Measurements from ENCODE around the gene LSS.

LSS gene

DNA sequence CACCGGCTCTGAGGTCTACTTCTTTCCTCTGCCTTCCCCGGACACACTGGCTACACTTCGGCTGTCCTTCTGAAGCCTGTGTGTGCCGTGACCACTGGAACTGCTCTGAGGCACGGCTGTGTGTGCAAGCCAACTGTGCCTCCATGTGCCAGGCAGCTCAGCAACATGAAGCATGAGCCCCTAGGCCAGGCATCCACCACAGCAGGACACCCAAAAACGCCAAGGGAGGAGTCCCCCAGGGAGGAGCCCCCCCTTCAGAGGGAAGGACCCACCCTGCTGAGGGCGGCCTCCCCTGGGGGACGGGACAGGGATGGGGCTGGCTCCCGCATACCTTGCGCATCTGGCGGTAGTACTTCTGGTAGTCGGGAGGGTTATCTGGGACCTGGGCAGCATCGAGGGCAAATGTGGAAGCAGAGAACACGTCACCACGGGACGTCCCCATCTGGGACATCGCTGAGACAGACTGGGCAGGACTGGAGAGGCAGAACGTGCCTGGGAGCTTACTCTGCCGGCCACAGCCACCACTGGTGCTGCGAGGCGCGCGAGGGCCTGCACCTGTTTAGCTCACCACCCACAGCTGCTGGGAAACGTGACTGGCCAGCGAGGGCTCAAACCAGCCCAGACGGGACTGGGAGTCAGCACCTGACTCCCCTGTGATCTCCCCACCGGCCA is 20.5 kb downstream of the LSS start:
- DNase-seq, result no peak
- peaks cover 69% of the 10 kb centered on the region for H3K36me3 ChIP-seq (replicated peaks)
- TF ChIP-seq, protein P1, sequence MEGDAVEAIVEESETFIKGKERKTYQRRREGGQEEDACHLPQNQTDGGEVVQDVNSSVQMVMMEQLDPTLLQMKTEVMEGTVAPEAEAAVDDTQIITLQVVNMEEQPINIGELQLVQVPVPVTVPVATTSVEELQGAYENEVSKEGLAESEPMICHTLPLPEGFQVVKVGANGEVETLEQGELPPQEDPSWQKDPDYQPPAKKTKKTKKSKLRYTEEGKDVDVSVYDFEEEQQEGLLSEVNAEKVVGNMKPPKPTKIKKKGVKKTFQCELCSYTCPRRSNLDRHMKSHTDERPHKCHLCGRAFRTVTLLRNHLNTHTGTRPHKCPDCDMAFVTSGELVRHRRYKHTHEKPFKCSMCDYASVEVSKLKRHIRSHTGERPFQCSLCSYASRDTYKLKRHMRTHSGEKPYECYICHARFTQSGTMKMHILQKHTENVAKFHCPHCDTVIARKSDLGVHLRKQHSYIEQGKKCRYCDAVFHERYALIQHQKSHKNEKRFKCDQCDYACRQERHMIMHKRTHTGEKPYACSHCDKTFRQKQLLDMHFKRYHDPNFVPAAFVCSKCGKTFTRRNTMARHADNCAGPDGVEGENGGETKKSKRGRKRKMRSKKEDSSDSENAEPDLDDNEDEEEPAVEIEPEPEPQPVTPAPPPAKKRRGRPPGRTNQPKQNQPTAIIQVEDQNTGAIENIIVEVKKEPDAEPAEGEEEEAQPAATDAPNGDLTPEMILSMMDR (IDR thresholded peaks at IDR 0.05; ENCODE audit: low read depth, low read length, missing control alignments), result no peak

DNA sequence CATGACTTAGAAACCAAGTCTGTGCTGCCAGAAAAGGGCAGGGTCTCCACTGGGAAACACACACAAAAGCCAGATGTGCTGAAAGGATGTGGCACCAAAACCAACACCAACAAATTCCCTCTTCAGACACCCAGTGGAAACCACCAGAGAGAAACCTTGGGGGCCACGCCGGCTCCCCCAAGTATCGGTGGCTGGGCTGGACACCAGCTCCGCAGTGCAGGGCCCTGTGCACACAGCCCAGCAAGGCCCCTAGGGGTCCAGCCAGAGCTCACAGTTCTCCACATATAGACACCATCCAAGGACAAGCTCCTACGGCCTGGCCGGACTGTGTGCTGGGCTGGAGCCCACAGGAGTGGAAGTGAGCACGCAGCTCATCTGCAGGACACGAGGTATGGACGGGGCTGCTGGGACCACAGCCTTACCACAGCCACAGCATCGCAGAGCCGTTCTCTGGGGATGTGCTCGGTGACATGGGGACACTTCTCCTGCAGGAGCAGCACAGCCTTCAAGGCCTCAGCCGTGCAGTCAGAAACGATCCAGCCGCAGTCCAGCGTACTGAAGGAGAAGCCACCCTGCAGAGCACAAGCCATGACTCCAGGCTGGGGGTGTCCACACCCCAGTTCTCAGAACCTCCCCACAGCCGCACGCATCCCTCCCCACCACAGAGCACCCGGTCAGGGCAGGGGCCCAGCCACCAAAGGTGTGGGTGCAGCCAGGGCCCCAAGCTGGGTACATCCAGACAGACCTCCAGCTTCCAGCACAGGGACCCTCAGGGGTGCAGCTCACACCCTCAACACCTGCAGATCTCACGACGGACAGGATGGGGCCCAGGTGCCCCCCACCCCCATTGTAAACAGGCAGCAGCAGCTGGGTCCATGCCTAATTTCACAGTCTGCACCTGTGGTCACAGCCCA is 21.3 kb downstream of the LSS start:
- Histone ChIP-seq H3K4me3 (ENCODE audit: low read depth, low read length) (no peak overlapping the region), H3K36me3 (replicated peaks) (peaks cover 64% of the 10 kb centered on the region)
- in situ Hi-C loops (cut with HindIII; ENCODE audit: low pct_ligation_motif_present, low sequenced_read_pairs), result no loop called here

More for the DNA sequence above, 20.5 kb downstream of the LSS start:
- in situ Hi-C loops (cut with HindIII; ENCODE audit: low pct_ligation_motif_present, low sequenced_read_pairs), result no loop called here
- H3K4me3 ChIP-seq (ENCODE audit: low read depth, low read length), result no peak overlapping the region
- H3K27me3 ChIP-seq (replicated peaks), result no peaks in the 10 kb centered on the region
- H3K27ac ChIP-seq, result no peak overlapping the region

DNA sequence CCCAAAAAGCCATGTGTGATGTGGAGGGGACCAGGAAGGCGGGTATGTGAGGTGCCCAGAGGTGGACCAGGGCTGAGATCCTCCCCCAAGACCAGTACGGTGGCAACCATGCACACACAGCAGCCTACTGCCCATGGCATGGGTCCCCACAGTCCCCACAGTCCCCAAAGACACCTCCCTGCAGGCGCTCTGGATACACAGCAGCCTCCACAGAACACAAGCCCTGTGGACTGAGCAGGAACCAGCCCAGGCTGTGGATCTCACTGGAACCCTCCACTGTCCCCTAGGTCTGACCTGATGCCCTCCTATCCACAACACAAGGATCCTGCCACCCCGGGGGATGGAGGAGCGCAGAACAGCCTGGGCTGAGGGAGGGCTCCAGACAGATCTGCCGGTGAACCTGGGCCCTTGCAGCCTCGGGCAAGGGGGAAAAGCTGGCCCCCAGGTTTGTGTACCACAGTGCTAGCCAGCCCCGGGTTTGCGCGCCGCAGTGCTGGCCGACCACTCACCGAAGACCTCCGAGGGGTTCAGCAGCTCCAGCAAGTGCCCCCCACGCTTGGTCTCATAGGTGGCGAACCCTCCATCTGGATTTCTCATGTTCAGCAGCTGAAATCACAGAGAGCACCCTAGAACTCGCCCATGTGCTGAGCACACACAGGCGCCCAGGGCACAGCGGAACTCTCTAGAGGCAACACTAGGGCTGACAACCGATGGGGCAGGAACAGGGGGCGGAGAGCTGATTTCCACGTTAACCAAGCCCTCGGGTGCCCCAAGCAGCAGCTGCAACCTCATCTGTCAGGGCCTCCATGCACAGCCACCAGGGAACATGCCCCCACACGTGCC is 22.2 kb downstream of the LSS start:
- in situ Hi-C loops (cut with HindIII; ENCODE audit: low pct_ligation_motif_present, low sequenced_read_pairs), result no loop called here
- Histone ChIP-seq H3K27ac (no peak overlapping the region), H3K4me3 (ENCODE audit: low read depth, low read length) (no peak overlapping the region), H3K36me3 (replicated peaks) (peaks cover 57% of the 10 kb centered on the region), H3K27me3 (replicated peaks) (no peaks in the 10 kb centered on the region)
- no peak for DNase-seq
- TF ChIP-seq, protein P1 (IDR thresholded peaks at IDR 0.05; ENCODE audit: low read depth, low read length, missing control alignments), result no peak

More for the DNA sequence above, 21.3 kb downstream of the LSS start:
- H3K27me3 ChIP-seq (replicated peaks), result no peaks in the 10 kb centered on the region
- H3K27ac ChIP-seq, result no peak overlapping the region
- DNase-seq, result no peak
- TF ChIP-seq, protein P1 (IDR thresholded peaks at IDR 0.05; ENCODE audit: low read depth, low read length, missing control alignments), result no peak

DNA sequence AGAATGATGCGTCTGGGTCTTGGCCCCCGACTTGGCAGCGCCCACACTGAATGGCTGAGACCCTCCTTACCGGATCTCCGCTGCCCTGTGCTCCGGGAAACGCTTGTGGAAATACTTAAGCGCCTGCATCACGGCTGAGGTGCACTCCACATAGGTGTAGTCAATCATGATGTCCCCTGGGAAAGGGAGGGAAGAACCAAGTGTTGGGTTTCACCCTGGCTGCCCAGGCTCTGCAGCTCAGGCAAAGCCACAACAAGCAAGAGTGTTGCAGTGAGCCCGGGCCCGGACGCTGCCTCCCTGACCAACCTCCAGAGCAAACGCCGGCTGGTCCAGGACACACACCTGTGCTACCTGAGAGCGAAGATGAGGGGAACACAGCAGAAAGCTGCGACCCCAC is 22.8 kb downstream of the LSS start:
- H3K27me3 ChIP-seq (replicated peaks), result no peaks in the 10 kb centered on the region
- H3K27ac ChIP-seq, result no peak overlapping the region
- in situ Hi-C loops (cut with HindIII; ENCODE audit: low pct_ligation_motif_present, low sequenced_read_pairs), result no loop called here
- no peak for DNase-seq
- TF ChIP-seq, protein P1 (IDR thresholded peaks at IDR 0.05; ENCODE audit: low read depth, low read length, missing control alignments), result no peak
- no peak overlapping the region for H3K4me3 ChIP-seq (ENCODE audit: low read depth, low read length)
- peaks cover 54% of the 10 kb centered on the region for H3K36me3 ChIP-seq (replicated peaks)

DNA sequence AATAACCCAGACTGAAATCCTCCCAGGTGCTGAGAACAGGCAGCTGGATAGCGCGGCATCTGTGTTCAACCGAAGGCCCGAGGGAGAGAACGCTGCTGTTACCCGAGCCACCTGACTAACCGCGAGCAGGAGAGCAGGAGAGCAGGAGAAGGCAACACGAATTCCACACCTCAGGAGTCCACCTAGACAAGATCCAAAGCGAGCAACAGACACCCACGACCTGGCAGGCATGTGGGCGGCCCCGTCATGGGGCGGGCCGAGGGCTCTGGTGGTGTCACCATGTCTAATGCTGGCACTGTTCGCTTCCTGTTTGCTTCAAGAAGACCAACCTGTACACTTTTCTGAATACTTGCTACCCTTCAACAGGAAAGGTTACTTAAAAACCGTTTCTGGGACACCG is 23.4 kb downstream of the LSS start:
- no peak overlapping the region for H3K27ac ChIP-seq
- no peak for DNase-seq
- H3K27me3 ChIP-seq (replicated peaks), result no peaks in the 10 kb centered on the region
- H3K36me3 ChIP-seq (replicated peaks), result peaks cover 50% of the 10 kb centered on the region
- H3K4me3 ChIP-seq (ENCODE audit: low read depth, low read length), result no peak overlapping the region
- in situ Hi-C loops (cut with HindIII; ENCODE audit: low pct_ligation_motif_present, low sequenced_read_pairs), result no loop called here
- TF ChIP-seq, protein P1 (IDR thresholded peaks at IDR 0.05; ENCODE audit: low read depth, low read length, missing control alignments), result no peak
